Prostate gland (tissue), 2 donors: Measurements from ENCODE around the gene ZNF740. TPM values are rescaled to one million over a fixed set of nuclear protein-coding genes. Genes with fewer than 3 reads are reported as not detected.
A peak's percentile ranks its signal among the peaks of the same experiment; 100 is the strongest.
"Not testable (repeated sequence)": the region's sequence is repeated elsewhere in the genome, so short reads cannot be mapped to it uniquely, and the experiment has no call there.

Experiments
- DNase-seq: peaks from one replicate; pipeline ENCODE4 v3.0.0-alpha.2; 2019; ENCODE audit warnings: low spot score
- H3K27ac ChIP-seq, 2 donors: fragments of 200-600 bp; sonication (generic); 2 replicates each; pipeline ENCODE4 v1.5.1; 2017 to 2019
- H3K27me3 ChIP-seq: fragments of 200-600 bp; sonication (generic); replicated peaks from 2 replicates; pipeline ENCODE4 v1.5.1; 2019; ENCODE audit not compliant: insufficient read depth
- H3K36me3 ChIP-seq, 2 donors: fragments of 200-600 bp; sonication (generic); 1 replicate in 1 of 2; 2 replicates in 1 of 2; pipeline versions ENCODE4 v1.5.1 to v1.8.1; 2017 to 2019
- H3K4me1 ChIP-seq: fragments of 200-600 bp; sonication (generic); replicated peaks from 2 replicates; pipeline ENCODE4 v1.5.1; 2019
- H3K4me3 ChIP-seq, 2 donors: fragments of 200-600 bp; sonication (generic); 2 replicates each; pipeline ENCODE4 v1.5.1; 2017 to 2019
- H3K9me3 ChIP-seq: fragments of 200-600 bp; sonication (generic); 2 replicates; pipeline ENCODE4 v1.5.1; 2017
- POLR2A ChIP-seq: fragments of 450-650 bp; IDR thresholded peaks from one replicate; pipeline ENCODE4 v1.6.1; 2016; ENCODE audit warnings: antibody characterized with exemption, mild to moderate bottlenecking
- POLR2AphosphoS5 ChIP-seq: sonication (generic); formaldehyde crosslinking; IDR thresholded peaks from one replicate; pipeline ENCODE4 v1.6.1; 2017; ENCODE audit warnings: antibody characterized with exemption
- WGBS: methylation state at CpG from one replicate; pipeline ENCODE4 v1.1.5; 2018; 5-methylcytosine and 5-hydroxymethylcytosine counted together
- intact Hi-C: fragments of 100-400 bp; cut with DNase I; formaldehyde crosslinking; loops from one replicate; pipeline ENCODE4 v1.14.2; 2022
- total RNA-seq, 2 donors: library from RNA; depleted of rRNA; stranded (reverse); fragments of >200 nt; gene quantifications; one replicate each; pipeline ENCODE4 v1.1.0, GENCODE V29; 2016
- TF ChIP-seq, protein P1 (sequence below), 4 experiments: fragments of 200-600 bp in 2 of 4; fragments of 450-650 bp in 2 of 4; sonication (generic) in 2 of 4; IDR thresholded peaks; 1 replicate in 3 of 4; 2 replicates in 1 of 4; pipeline ENCODE4 v1.5.1; 2016 to 2019; ENCODE audit warnings: antibody characterized with exemption in 4 of 4, mild to moderate bottlenecking in 2 of 4, moderate library complexity in 2 of 4

Gene ZNF740
- total RNA-seq, 2 donors from 2014 or later: 17.0 to 19.1 TPM

DNA sequence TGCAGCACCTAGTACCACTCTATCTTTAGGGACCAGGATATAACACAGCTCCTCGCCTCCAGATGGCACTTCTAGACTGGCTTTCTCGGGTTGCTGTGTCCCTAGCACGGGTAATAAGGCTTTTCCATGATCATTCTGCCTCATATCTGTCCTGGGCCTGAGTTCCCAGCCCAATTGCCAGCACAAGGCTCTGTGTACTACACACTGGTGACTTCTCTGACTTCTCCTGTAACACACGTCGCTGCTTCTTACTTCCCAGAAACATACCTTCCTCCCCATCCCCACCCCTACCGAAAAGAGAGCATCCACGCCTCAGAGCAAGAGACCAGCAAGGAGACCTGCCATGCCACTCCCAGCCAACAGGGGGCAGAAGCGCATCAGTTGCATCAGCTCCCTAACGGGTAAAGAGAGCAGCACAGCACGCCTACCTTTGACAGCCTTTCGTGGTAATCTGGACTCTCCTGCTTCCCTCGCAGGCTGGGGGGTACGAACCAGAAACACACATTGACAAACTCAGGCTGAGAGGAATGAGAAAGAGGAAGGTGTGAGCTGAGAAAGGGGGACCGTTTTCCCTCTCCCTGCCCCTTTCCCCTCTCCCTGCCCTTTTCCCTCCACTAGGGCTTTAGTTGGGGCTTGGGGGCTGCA is 21.2 kb upstream of the ZNF740 start:
- 11% methylated on average over 14 of the region's 14 CpGs for WGBS

DNA sequence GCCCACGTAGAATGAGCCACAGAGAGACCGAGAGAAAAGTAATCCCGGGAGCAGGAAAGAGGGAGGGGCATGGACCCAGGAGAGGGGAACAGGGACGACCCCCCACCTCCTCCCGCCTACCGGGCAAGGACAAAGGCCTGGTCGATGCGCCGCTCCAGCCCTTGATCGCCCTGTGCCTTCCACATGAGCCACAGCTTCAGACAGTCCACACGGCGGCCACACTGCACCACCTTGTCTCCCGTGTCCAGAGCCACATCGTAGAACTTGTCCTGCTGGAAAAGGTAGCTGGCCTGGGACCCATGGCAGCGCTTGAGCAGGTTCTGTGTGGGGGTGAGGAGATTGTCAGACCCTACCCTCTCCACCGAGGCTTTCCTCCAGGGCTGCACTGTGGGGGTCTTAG is 20.5 kb upstream of the ZNF740 start:
- Histone ChIP-seq H3K9me3 (no peaks in the 10 kb centered on the region), H3K4me3 (no peak overlapping the region), H3K27ac (no peak overlapping the region), H3K36me3 (no peaks in the 10 kb centered on the region), H3K27me3 (no peaks in the 10 kb centered on the region), H3K4me1 (no peaks in the 10 kb centered on the region)
- intact Hi-C loops: loop anchor here (1.0 to 5.0 kb wide), 4 partner anchors 31 to 93 kb away; partner anchors contain the start of gene IGFBP6
- no peak for DNase-seq
- WGBS: 83% methylated on average over 16 of the region's 16 CpGs
- TF ChIP-seq POLR2AphosphoS5 (no peak), POLR2A (no peak)
- TF ChIP-seq, protein P1, sequence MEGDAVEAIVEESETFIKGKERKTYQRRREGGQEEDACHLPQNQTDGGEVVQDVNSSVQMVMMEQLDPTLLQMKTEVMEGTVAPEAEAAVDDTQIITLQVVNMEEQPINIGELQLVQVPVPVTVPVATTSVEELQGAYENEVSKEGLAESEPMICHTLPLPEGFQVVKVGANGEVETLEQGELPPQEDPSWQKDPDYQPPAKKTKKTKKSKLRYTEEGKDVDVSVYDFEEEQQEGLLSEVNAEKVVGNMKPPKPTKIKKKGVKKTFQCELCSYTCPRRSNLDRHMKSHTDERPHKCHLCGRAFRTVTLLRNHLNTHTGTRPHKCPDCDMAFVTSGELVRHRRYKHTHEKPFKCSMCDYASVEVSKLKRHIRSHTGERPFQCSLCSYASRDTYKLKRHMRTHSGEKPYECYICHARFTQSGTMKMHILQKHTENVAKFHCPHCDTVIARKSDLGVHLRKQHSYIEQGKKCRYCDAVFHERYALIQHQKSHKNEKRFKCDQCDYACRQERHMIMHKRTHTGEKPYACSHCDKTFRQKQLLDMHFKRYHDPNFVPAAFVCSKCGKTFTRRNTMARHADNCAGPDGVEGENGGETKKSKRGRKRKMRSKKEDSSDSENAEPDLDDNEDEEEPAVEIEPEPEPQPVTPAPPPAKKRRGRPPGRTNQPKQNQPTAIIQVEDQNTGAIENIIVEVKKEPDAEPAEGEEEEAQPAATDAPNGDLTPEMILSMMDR (IDR thresholded peaks at IDR 0.05): no peak

More for the DNA sequence above, 21.2 kb upstream of the ZNF740 start:
- no peaks in the 10 kb centered on the region for H3K27me3 ChIP-seq
- intact Hi-C loops: loop anchor here (2.0 to 5.0 kb wide), 3 partner anchors 31 to 92 kb away; partner anchors contain the start of gene IGFBP6
- H3K36me3 ChIP-seq: no peaks in the 10 kb centered on the region
- no peaks in the 10 kb centered on the region for H3K4me1 ChIP-seq
- H3K9me3 ChIP-seq: no peaks in the 10 kb centered on the region
- peak; percentile 82 for DNase-seq
- TF ChIP-seq, protein P1 (IDR thresholded peaks at IDR 0.05): peak; percentile 96 to 98 (median 97)
- TF ChIP-seq POLR2AphosphoS5 (peak; percentile 62), POLR2A (no peak)
- H3K4me3 ChIP-seq: no peak overlapping the region
- H3K27ac ChIP-seq: peak overlapping the region in 1 of 2 donors; percentile 11

DNA sequence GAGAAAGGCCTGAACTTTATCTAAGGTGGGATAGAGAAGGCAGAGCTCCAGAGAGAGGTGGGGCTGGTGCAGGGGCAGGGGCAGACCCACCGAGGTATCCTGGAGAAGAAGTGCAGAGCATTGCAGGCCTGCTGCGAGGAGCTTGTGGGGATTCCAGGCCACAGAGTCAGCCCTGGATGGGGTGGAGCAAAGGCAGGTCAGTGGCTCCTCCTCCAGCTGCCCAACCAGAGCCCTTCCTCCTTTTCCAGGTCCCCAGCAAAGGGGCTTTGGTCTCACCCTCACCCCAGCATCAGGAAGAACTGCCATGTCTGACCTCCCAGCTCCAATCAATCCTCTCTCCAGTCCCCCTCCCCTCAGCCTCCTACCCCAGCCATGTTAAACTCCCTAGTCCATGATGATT is 19.8 kb upstream of the ZNF740 start:
- Histone ChIP-seq H3K36me3 (no peaks in the 10 kb centered on the region), H3K27me3 (no peaks in the 10 kb centered on the region), H3K9me3 (no peaks in the 10 kb centered on the region), H3K4me1 (no peaks in the 10 kb centered on the region), H3K4me3 (no peak overlapping the region), H3K27ac (no peak overlapping the region)
- WGBS: 75% methylated on average over 2 of the region's 2 CpGs
- TF ChIP-seq, protein P1 (IDR thresholded peaks at IDR 0.05): no peak
- TF ChIP-seq POLR2A: no peak
- no peak for TF ChIP-seq POLR2AphosphoS5
- DNase-seq: no peak
- intact Hi-C loops: loop anchor here (1.0 kb wide), 1 partner anchor 35 kb away; no protein-coding TSS in a partner anchor

DNA sequence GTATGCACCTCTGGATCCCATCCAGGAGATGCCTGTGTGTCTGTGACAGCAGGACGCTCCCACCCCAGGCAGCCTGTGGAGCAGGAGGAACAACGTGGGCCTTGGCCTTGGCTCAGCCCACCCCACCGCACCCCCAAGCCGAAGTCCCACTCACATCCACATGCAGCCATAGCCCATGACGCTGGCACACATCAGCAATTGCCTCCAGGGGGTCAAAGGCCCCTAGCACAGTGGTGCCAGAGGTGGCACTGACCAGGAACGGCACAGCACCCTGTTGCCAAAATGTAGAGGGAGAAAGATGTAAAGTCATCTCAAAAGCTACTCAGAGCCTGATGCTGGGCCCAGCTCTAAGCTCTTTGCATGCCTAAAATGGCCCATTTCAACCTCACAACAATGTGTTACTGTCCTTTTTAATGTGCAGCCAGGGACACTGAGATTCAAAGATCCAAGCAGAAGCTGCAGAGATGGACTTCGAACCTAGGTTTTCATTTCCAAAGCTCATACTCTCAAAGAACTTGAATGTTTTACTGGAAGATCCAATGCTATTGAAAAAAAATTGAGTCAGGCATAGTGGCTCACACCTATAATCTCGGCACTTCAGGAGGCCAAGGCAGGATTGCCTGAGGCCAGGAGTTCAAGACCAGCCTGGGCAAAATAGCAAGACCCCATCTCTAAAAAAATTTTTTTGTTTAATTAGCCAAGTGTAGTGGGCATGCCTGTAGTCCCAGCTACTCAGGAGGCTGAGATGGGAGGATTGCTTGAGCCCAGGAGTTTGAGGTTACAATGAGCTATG is 19.2 kb upstream of the ZNF740 start:
- no peaks in the 10 kb centered on the region for H3K9me3 ChIP-seq
- intact Hi-C loops: no loop called here
- 87% methylated on average over 8 of the region's 8 CpGs for WGBS
- no peak overlapping the region for H3K27ac ChIP-seq
- no peaks in the 10 kb centered on the region for H3K27me3 ChIP-seq
- no peaks in the 10 kb centered on the region for H3K36me3 ChIP-seq
- no peaks in the 10 kb centered on the region for H3K4me1 ChIP-seq
- TF ChIP-seq POLR2AphosphoS5: no peak
- TF ChIP-seq POLR2A: no peak
- TF ChIP-seq, protein P1 (IDR thresholded peaks at IDR 0.05): no peak
- DNase-seq: no peak
- H3K4me3 ChIP-seq: no peak overlapping the region

DNA sequence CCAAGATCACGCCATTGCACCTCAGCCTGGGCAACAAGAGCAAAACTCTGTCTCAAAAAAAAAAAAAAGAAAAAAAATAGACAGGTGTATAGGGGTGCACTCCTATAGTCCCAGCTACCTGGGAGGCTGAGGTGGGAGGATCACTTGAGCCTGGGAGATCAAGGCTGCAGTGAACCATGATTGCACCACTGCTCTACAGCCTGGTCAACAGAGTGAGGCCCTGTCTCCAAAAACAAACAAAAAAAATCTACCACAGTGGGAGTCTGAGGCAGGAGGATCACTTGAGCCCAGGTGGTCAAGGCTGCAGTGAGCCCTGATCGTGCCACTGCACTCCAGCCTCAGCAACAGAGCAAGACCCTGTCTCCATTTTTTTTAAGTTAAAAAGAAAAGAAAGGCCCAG is 17.5 kb upstream of the ZNF740 start:
- H3K27me3 ChIP-seq, H3K4me3 ChIP-seq, intact Hi-C loops, DNase-seq, H3K27ac ChIP-seq, H3K9me3 ChIP-seq, H3K36me3 ChIP-seq, H3K4me1 ChIP-seq: not testable (repeated sequence)
- WGBS: 100% methylated on average over 2 of the region's 2 CpGs
